Stomach (tissue), 4 donors: Measurements from ENCODE around the gene ODC1.

Source experiments
- CTCF ChIP-seq, 7 experiments: fragments of 450-650 bp in 4 of 7; fragments of 200-600 bp in 3 of 7; sonication (generic) in 3 of 7; IDR thresholded peaks; one replicate each; pipeline ENCODE4 v1.5.1; 2016 to 2019; ENCODE audit warnings: antibody characterized with exemption in 7 of 7, control low read depth in 2 of 7, mild to moderate bottlenecking in 1 of 7
- EP300 ChIP-seq: sonication (generic); formaldehyde crosslinking; IDR thresholded peaks from one replicate; pipeline ENCODE4 v1.6.1; 2017; ENCODE audit warnings: antibody characterized with exemption

GRCh38 chr2:10402653-10403215 lies 45.4 kb downstream of the ODC1 start:
- no peak for TF ChIP-seq EP300
- no peak for TF ChIP-seq CTCF (IDR thresholded peaks at IDR 0.05)
